GM12864 (cell line): Measurements from ENCODE around the gene CLDN14.

Source experiments
- DNase-seq: peaks from one replicate; pipeline ENCODE4 v3.0.0-alpha.2; 2011; ENCODE audit warnings: low read depth
- H3K4me3 ChIP-seq: 2 replicates; pipeline ENCODE4 v1.5.1; 2011; ENCODE audit warnings: mild to moderate bottlenecking, low read depth, low read length, control low read depth
- TF ChIP-seq, protein P1 (sequence below): IDR thresholded peaks from 2 replicates; pipeline ENCODE4 v1.5.1; 2011; ENCODE audit warnings: low read depth, mild to moderate bottlenecking, moderate library complexity, low read length, control low read depth, inconsistent platforms; ENCODE audit errors: missing control alignments

CLDN14 gene

DNA sequence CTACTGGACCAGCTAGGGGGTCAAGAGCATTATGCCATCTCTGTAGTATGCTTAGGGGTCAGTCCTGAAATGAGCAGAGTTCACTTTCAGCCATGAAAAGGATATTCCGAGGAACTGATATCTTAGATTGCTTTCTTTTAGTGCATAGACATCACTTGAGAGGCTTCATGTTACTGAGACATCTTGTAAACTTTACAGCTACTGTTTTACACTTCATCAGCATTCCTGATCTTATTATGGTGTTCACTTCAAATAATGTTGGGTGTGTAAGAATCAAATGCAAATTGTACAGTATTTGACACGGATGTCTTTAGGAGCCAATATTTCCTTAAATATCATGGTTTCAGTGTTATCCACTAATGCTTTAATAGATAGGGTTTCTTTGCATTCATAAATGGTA lies 22.4 kb upstream of the CLDN14 start:
- H3K4me3 ChIP-seq: no peak overlapping the region
- no peak for DNase-seq
- TF ChIP-seq, protein P1, sequence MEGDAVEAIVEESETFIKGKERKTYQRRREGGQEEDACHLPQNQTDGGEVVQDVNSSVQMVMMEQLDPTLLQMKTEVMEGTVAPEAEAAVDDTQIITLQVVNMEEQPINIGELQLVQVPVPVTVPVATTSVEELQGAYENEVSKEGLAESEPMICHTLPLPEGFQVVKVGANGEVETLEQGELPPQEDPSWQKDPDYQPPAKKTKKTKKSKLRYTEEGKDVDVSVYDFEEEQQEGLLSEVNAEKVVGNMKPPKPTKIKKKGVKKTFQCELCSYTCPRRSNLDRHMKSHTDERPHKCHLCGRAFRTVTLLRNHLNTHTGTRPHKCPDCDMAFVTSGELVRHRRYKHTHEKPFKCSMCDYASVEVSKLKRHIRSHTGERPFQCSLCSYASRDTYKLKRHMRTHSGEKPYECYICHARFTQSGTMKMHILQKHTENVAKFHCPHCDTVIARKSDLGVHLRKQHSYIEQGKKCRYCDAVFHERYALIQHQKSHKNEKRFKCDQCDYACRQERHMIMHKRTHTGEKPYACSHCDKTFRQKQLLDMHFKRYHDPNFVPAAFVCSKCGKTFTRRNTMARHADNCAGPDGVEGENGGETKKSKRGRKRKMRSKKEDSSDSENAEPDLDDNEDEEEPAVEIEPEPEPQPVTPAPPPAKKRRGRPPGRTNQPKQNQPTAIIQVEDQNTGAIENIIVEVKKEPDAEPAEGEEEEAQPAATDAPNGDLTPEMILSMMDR: no peak

DNA sequence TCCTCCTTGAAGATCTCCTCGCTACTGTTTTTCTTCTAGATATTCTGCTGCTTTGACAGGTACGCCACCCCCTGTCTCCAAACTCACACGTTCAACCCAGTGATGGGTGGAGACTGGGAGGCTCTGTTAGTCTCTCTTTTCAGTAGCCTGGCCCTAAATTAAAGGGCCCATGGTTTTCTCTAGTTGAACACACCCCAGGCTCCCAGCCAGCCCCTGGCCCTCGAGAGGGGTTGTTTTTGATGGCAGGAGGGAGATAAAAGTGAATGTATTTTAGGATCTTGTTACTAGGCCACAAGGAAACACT lies 21.6 kb upstream of the CLDN14 start:
- no peak overlapping the region for H3K4me3 ChIP-seq
- TF ChIP-seq, protein P1: no peak
- DNase-seq: no peak

DNA sequence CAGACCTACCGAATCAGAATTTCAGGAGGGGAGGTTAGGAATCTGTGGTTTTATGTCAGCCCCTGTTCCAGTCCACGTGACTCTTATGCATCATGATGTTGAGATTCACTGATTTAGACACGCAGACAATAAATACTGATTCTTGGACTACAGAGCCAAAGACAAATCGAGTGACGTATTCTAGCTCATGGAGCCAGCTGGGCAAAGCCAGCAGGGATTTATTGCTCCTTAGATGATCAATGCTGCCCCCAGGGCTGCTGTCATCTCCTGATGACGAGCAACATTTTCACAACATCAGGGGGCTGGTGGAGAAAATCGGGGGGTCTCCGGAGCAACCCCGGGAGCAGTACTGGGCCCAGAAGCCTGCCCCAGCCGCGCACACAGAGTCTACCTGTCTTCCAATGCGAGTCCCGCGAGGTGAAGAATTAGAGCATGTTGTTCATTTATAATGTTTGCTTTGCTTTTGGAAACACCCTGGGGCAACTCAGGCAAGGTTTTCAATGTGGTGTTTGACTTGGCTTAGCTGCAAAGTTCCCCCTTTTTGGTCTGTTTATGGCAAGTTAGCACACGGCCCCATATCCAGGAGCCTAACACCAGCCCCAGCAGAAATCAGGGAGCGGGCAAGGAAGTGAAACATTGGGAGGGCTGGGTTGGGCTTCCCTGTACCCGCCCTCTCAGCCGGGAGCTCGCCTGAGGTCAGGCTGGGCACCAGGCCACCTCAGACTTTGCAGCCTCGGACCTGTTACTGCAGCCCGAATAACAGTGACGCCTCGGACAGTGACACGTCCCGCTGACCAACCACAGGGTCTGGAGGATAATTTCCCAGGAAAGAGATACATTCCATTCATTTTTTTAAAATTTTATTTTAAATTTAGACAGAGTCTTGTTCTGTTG lies 19.9 kb upstream of the CLDN14 start:
- no peak for DNase-seq
- no peak overlapping the region for H3K4me3 ChIP-seq
- TF ChIP-seq, protein P1: no peak

DNA sequence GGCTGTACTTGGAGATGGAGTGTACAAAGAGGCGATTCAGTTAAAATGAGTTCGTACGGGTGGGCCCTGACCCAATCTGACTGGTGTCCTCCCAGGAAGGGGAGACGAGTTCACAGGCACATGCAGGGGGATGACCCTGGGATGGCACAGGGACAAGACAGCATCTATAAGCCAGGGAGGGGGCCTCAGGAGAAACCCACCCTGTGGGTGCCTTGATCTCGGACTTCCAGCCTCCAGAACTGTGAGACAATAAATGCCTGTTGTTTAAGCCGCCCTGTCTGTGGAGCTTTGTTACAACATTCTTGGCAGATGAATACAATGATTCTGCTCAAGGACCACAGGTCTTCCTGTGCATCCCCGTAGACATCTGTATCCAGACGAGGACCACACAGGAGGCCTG lies 14.6 kb upstream of the CLDN14 start:
- H3K4me3 ChIP-seq: no peak overlapping the region
- no peak for DNase-seq
- TF ChIP-seq, protein P1: no peak

DNA sequence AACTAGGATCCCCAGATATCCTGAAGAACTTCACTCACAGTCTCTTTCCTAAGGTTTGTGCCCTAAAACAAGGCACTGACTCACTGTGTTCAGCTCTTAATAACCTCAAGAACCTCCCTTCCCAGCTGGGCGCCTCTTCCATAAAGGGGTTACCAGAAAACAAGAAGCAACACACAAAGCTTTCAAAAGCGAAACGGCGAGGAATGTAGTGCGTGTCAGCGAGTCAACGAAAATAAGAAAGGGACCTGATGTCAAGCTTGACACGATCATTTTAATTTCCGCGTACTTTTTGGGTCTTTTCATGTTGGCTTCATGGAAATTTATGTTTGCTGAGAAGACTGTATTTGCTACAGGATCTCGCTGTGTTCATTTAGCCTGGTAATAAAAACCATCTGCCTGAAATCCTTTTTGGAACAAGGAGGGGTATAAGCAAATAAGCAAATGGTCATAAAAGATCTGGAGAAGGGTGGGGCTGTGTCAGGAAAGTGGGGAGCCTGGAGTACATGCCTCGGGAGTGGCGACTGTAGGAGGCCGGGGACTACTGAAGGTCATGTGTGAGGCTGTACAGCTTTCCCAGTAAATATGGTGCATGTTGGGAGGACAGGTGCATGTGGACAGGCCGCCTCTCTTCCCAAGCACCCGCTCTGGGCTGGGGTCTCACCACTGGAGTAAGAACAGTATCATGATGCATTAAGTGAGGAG lies 11.4 kb upstream of the CLDN14 start:
- H3K4me3 ChIP-seq: no peak overlapping the region
- no peak for DNase-seq

DNA sequence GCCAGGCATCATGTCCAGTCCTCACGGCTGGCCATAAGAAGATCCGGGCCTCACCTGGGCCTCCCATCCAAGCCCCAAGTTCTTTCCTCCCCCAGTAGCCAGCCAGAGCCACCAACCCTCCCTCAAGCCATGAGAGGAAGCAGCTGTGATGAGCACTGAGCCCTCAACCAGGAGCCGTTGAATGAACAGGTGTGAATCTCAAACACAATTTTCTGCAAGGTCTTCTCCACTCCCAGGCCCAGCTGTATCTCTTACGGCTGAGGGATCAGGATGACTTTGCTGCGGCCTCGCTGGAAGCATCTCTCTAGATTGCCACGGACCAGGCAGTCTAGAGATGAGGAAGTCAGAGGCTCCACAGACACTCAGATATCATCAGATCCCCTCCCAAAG lies 9.8 kb upstream of the CLDN14 start:
- TF ChIP-seq, protein P1: no peak
- DNase-seq: no peak
- no peak overlapping the region for H3K4me3 ChIP-seq

More for the DNA sequence above, 11.4 kb upstream of the CLDN14 start:
- TF ChIP-seq, protein P1: no peak
